ENCODE data around the gene RABL3.
"Not testable (repeated sequence)": the region's sequence is repeated elsewhere in the genome, so short reads cannot be mapped to it uniquely, and the experiment has no call there.

The RABL3 gene

DNA sequence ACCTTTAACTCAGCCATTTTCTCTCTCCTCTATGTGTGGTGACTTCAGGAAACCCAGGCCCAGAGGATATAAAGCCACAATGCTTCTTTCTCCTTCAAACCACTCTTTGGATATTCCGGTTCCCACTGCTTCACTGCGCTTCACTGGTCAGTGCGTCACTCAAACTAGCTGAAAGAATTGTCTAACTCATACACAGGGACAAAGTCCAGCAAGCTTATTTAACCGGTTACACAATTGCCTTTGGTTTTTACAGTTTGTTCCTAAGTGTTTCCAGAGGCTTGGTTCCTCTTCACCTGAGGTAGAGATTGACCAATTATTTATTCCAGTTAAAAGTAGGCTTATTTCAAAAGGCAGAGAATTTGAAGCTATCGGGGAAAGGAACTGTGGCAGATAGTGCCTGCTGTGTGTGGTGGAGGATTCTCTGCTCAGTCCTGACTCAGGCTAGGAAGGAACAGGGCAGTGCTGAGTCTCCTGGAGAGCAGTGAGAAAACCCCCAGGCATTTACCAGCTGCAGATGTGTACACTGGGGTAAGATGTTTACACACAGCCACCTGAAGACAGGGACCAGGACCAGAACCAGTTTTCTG lies 60.1 kb downstream of the RABL3 start, which contains the start of gene HGD:
Gene HGD (minus strand): TSS at position 145 of the 587 bp plus-strand sequence. CDS start 128 bp downstream, at position 17.
- DNase-seq (ENCODE audit: low read depth), result no peak

DNA sequence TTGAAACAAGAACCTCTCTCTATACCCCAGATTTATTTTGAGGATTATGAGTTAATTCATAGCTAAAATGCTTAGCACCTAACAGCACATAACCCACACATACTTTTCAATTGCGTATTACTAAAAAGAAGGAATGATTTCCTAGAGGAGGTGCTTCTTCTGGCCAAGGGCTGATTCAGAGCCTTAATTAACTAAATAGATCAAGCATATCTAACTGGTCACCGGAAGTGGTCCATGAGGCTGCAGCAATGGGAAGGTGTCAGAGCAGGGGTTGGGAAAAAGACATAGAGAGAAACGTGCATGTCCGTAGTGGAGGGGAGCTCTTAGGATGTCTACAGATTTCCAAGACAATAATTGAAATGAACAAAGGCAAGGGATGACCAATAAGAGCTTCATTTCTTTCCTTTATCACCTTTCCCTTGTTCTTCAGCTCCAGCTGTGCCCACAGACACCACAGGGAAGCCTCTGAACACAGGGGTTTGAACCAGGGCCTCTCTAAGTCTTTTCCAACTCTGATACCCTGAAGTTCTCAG lies 60.7 kb downstream of the RABL3 start:
- no peak for DNase-seq (ENCODE audit: low read depth)

DNA sequence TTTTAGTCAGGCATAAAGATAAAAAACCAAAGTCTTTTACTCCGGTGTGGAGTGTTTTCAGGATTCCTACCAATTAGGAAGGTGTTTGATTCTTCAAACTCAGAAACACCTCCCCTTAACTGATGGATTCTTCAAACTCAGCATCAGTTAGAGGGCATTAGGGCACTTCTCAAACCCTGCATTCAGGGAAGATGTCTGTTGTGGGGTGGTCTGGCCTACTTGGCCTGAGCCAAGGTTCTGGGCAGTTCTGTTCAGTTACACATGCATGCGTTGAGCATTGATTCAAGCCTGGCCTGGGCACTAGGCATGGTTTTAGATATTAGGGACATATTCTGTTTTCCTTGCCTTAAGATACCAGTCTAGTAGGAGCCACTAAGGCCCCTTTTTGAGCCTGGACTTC lies 61.3 kb downstream of the RABL3 start:
- no peak for DNase-seq (ENCODE audit: low read depth)

DNA sequence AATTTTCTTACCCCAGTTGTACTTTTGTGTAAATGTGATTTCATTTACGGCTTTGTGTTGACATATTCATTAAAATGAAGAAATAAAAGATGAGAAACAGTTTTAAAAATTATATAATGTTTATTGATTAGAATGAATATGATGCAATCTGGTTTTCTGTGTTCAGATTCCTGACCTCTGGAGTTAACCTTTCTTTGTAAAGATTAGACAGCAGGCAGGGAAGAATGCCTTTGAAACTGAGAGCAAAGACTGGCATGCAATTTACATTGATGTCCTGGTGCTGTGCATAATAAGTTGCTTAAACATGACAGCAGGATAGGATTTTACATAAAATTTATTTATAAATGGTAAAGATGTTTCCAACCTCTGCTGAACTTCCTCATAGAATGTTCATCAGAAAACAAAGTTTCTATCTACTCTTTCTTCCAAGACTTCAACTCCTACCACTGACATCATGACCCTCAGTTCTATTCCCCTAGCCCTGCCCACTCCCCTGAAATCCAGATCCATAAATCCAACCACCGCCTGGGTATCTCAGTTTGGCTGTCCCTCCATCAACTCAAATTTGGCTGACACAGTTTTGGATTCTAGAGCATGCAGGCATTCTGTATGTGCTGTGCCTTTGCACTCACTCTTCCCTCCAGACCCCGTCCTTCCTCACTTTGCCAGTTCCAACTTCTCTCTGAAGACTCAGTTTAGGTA lies 62.0 kb downstream of the RABL3 start:
- DNase-seq (ENCODE audit: low read depth), result no peak

DNA sequence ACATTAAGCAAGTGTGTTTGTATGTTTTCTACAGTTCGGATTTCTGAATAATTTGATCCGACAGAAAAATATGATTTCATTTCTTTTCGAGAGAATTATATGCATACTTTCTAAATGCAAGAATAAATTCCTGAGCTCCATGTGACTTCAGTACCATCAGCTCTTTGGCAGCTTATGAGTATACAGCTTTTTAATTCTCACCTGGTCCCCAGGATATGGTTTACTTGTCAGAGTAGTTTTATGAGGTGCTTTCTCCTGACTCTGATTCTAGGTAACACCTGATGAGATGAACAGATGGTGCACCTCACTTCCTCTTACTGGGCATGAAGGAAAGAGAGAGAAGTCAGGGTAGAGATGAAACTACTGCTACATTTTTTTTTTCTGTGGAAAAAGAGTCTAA lies 63.3 kb downstream of the RABL3 start:
- no peak for DNase-seq (ENCODE audit: low read depth)

DNA sequence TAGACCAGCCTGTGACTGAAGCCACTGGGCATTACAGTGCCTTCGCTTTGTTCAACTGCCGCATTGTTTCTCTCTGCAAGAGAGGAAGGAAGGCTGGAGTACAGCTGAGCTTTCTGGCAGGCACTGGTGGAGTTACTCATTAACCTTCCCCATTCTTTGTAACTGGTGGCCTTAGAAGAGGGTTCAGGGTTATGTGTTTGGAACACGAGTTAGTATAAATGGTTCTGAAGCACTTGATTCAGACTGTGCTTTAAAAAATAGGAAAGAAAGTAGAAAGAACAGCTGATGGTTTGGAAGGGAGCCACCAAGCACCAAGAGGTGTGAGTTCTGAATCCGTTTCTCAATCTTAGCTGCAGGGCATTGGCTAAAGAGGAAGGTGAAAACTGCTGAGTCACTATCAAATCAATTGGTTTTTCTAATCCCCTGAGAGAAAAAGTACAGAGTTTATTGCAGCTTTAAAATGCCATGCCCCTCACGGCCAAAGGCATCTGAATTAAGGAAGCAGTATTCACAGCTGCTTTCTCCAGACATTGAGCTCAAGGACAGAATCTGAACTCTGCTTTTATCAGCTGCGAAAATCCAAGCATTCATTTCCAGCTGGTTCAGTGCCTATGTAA lies 63.9 kb downstream of the RABL3 start:
- peak; percentile 57 for DNase-seq (ENCODE audit: low read depth)

DNA sequence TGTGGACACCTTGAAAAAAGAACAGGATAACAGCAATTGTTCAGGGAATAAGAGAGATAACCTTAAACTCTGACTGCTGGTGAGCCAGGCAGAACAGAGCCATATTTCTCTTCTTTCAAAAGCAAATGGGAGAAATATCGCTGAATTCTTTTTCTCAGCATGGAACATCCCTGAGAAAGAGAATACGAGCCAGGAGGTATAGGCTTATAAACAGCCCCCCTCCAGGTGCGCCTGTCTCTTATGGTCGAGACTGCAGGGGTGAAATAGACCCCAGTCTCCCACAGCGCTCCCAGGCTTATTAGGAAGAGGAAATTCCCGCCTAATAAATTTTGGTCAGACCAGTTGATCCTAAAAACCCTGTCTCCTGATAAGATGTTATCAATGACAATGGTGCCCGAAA lies 65.1 kb downstream of the RABL3 start:
- DNase-seq (ENCODE audit: low read depth), result not testable (repeated sequence)

DNA sequence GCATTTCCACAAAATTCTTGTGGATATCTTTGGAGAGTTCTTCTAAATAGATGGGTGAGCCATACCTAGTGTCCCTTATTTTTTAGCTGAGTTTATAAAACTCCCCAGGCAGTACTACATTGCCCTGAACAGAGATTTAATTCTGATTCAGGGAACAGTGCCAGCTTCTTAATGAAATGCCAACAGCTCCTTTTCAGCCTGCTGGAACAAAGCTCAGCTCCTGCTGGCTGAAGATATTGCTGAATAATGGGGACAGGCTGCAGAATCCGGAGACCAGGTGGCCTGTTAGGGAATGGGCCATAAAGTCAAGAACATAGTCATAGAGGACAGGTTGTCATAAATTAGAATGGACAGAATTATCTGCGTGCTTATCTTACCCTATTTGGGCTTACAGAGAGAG lies 69.2 kb downstream of the RABL3 start:
- DNase-seq (ENCODE audit: low read depth), result no peak

DNA sequence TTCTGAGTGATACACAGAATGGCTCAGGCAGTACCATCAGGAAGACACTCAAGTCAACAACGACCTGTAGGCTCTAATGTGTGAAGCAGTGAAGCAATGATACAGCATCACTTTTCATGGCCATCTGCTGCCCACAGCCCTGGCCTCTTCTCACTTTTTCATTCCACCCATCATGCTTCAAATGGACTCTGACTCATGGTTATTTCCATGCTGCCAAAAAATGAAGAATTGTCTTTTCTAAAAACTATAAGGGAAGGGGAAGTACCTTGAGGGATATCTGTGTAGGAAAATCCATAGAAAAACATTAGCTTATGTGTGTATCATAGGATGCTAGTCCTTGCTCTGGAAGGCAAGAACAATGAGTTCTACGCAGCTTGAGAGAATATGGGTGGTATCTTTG lies 71.7 kb downstream of the RABL3 start:
- DNase-seq (ENCODE audit: low read depth), result no peak

GRCh38 chr3:120664926-120665325 lies 77.4 kb downstream of the RABL3 start:
- DNase-seq (ENCODE audit: low read depth), result no peak

DNA sequence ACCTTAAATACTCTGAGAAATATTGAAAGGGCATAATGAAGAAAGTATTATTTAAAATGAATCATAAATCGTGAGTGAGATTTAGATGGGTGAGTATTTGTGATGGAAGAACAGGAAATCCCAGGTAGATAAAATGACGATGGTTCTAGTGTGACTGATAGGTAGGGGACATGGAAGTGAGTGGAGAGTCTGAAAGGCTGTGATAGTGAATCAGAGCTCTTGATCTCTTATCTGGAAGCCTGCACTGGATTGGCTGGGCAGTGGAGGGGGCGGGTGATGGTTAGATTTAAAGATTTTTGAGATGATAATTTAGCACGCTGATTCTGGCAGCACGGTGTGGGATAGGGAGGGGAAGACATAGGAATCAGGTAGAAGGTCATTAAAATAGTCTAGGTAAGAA lies 80.4 kb downstream of the RABL3 start:
- no peak for DNase-seq (ENCODE audit: low read depth)

- no peak for DNase-seq (ENCODE audit: low read depth)
These were observed 81.0 kb downstream of the RABL3 start for GRCh38 chr3:120661106-120661905.

DNA sequence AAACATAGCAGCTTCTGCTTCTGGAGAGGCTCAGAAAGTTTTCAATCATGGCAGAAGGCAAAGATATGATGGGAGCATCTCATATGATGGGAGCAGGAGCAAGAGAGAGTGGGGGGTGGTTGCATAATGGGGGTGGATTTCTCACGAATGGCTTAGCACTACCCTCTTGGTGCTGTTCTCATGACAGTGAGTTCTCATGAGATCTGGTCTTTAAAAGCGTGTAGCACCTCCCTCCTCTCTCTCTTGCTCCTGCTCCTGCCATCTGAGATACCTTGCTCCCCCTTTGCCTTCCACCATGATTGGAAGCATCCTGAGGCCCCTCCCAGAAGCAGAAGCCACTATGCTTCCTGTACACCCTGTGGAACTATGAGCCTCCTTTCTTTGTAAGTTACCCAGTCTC lies 82.5 kb downstream of the RABL3 start:
- DNase-seq (ENCODE audit: low read depth), result no peak

DNA sequence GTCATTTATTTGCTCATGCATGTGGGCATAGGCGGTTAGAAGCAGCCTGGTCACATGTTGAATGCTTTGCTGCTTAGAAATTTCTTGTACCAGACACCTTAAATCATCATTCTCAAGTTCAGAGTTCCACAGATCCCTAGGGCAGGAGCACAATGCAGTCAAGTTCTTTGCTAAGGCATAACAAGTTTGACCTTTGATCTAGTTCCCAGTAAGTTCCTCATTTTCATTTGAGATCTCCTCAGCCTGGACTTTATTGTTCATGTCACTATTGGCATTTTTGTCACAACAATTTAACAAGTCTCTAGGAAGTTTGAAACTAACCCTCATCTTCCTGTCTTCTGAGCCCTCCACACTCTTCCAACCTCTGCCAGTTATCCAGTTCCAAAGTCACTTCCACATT lies 83.0 kb downstream of the RABL3 start:
- DNase-seq (ENCODE audit: low read depth), result no peak

DNA sequence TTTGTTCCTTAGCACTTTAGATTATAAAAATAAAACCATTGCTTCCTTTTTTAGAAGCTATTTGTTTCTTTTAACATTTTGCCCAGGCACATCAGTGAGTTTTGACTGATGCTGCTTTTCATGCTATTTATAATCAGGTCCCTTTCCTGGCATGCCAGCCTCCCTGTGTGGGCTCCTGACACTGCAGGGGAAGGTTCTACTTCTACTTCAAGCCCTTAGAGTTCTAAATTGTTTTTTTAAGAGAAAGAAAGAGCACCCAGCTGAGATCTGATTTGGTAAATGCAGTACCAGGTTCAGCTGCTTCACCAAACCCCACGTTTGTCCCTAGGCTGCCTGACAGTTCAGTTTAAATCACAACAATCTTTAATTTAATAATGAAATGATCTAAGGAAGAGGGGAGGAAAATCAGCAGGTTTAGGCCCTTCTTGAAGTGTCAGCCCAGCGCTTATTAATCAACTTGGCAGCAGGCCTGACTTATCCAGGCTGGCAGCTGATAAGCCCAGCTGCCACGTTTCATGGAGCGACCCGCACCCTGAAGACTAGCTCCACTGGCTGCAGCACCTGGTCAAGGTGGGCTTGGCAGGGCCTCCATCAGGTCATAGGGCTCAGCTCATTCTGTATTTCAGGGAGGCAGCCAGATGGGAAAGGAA lies 89.3 kb downstream of the RABL3 start:
- no peak for DNase-seq (ENCODE audit: low read depth)

DNA sequence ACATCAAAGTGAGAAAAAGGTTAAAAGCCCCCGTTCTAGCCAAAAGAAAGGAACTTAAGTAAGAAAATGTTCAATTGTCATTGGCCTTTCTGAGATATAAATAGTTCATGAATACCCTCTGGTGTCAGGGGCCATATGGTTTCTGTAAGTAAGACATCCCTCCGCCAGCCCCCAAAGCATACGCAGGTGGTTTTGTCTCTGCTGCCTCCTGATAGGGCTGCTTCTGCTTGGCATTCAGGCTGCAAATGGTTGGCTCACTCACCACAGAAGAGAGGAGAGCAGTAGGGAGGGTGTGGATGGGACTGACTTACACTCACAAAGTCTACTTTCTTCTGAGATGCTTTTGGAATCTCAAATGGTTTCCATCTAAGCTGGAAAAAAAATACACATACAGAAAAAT lies 90.0 kb downstream of the RABL3 start:
- DNase-seq (ENCODE audit: low read depth), result no peak

GRCh38 chr3:120650311-120650710 lies 92.0 kb downstream of the RABL3 start:
- DNase-seq (ENCODE audit: low read depth), result peak; percentile 68

DNA sequence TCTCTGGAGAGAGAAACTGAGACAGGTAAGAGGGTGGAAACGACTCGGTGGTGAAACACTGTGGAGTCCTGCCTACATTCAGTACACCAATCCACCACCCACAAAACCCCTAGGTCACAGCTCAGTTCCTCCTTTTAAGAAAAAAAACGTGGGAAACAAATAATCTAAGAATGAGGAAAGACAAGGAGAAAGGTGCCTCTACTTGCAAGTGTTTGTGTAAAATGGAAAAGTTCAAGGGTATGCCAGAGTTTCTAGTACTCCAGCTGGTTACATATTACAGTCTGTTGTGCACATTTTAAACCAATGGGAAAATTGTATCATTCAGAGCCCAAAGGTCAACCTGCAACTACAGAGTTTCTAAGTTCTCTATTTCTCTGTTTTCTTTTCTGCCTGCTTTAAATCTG lies 92.5 kb downstream of the RABL3 start:
- no peak for DNase-seq (ENCODE audit: low read depth)

DNA sequence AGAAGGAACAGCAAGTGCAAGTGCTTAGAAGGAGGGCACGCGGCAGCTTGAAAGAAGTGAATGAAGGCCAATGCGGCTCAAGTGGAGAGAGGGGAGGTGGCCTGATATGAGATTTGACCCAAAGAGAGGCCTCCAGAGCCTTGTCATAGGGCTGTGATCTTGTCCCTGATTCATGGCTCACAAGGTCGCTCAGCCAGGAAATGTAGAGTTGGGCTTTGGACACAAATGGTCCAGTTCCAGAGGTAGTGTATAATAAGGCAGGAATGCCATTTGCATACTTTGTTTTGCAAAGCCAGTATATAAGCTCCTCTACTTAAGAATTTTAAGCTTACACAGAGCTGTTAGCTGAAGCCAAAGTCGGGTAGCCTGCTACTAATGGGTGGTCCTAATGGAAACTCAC lies 94.0 kb downstream of the RABL3 start:
- DNase-seq (ENCODE audit: low read depth), result peak; percentile 36

DNA sequence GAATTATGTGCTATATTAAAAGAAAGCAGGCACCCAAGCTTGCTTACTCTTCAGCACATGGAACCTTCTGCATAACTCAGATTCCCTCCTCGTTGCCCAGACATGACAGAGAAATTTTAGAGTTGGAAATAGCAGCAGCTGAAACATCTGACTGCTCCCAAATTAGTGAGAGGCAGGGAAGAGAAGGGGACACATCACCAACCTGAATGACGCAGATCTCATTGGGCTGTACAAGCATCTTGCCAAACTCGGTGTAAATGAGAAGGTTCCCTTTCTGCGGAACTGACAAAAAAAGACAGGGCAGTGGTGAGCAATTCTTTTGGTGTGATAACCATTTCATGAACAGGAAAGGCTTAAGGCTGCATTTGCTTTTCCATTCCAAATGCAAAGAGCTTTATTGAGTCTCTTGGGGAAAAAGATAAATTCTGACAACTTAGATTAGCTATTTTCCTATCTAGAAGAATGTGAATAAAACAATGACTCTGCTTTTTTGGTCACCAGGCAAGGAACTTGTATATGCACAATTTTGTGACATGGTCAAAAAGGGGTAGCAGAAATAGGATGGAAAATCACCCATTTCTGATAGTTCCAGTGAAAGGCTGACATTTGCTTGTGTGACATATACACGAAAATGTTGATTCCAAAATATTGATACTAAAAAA lies 95.4 kb downstream of the RABL3 start:
- no peak for DNase-seq (ENCODE audit: low read depth)

DNA sequence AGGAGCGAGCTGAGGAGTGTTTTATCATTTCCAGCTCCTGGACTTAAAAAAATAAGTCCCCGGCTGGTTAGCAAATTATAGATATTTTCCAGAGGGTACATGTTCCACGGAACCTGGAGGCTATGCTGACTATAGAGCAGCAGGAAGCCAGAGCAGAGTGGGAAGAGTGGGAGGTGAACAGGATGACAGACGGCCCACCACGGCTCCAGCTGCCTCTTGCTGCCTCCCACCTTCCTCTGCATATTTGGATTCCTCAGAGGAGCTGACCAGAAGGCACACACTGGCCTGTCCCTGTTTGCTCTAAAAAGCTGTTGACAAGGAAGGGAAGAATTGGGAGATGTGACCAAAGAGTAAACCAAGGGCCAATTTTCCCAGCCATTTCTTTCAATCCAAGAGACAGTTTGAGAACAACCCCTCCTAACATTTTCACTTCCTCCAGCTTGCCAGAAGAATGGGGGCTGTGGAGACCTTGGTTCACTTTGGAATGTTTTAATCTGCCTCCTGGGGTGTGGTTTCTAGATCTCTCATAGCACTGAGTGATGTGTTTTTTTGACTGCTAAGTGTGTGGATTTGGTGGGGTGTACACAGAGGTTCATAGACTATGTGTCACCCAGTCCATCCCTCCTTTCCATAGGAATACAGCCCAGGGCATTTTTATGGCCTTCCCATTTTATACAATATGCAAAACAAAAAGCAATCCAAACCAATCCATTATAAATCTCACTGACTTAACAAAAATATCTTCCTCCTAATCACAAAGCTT lies 97.1 kb downstream of the RABL3 start:
- peak; percentile 33 for DNase-seq (ENCODE audit: low read depth)
